DMS153 treated with DMSO at 0.1 percent for 48 hours (cell line): ENCODE measurements around the gene PCAT6.

Experiments used
- DNase-seq: peaks from one replicate; lab custom pipeline; 2025; ENCODE audit not compliant: unreplicated experiment; lab: John Stamatoyannopoulos, UW

PCAT6 gene

GRCh38 chr1:202844259-202844658 lies 33.5 kb downstream of the PCAT6 start:
- no peak for DNase-seq

- no peak for DNase-seq
Observed at GRCh38 chr1:202844935-202845334, 34.2 kb downstream of the PCAT6 start.

GRCh38 chr1:202848191-202848542 lies 37.4 kb downstream of the PCAT6 start:
- DNase-seq: no peak

DNA sequence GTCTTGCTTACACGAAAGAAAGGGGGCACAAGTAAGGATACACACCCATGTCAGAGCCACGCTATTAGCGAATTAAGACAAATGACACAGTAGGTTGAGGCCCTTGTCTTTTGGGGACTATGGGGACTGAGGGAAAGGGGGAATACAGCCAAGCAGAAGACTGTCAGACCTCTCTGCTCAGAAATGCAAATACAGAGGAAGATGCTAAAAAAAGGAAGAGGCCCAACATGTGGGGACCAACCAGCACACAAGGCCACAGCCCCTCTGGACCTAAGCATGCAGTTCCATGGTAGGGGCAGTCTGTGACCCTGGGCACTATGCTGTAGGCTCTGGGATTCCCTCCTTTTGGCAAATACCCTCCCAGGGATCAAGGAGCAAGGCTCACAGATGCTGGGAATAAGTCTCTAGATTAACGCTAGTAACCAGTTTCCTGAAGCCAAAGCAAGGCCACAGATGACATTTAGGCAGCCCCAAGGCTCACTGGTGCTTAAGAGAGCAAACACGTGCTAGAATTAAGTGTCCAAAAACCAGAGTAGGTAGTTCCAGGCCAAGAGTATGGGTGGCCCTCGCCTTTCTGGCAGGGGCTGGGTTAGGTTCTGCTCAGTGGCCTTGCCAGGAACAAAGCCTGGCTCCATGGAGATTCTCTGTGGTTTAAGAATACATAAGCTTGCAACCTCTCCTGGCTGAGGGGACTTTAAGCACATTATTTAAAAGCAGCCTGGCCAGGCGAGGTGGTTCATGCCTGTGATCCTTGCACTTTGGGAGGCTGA lies 40.0 kb downstream of the PCAT6 start:
- no peak for DNase-seq

DNA sequence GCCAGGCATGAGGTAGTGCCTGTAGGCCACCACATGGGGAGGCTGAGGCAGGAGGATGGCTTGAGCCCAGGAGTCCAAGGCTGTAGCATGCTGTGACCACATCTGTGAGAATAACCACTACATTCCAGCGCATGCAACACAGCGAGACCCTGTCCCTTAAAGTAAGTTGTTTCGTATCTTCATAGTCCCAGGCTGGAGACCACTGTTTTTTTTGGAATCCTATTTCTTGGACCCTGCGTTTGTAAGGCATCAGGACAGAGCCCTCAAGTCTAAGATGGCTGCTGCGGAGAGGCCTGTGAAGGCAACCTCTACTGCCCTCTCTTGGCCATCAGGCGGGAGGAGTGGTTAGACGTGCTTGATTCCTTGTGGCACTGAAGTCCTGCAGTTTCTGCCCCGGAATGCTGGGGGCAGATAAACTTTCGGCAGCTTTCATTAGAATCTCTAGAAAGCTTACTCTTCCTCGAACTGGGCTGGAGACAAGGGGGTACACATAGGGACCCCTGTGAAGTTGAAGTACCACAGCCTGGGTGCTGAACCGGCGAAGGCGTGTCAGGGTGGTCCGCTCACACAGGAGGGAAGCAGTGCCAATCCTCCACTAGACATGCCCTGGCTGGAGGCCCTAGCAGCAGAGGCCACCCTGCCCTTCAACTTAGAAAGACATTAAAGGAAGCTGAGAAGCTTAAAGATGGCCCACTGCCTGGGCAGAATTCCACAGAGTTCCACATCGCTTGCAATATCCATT lies 41.6 kb downstream of the PCAT6 start:
- DNase-seq: no peak

DNA sequence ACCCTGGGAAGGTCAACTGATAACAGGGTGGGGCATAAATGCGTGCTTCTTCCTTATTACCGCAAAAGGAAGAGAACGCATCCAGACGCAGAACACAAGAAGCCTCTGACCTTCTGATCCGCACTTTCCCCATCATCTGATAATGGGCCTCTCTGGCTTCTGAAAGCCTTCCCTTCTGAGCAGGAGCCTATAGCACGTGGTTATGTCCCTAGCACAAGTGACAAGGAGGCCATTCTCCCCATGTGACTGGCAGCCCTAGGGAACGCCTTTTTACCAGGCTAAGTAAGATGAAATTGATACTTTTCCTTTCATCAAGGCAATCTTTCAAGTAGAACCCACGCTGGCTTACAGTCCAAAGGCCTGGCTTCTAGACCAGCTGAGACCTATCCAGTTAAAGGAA lies 44.0 kb downstream of the PCAT6 start:
- DNase-seq: no peak

DNA sequence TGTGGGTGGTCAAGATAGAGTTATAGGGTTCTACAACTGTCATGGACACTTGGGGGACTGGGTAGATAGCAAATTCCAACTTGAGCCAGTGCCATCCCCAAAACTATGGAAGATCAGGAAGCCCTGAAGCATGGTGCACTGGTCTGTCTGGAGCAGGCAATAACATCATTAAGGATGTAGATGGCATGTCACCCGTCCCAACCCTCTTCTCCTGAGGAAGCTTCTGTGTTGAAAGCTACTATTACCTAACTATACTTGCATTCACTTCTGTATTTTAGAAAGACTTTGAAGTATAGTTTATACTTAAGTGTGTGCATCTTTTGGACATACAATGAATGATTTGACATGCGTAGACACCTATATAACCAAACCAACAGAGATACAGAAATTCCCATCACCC lies 45.3 kb downstream of the PCAT6 start:
- no peak for DNase-seq

GRCh38 chr1:202857136-202857610 lies 46.4 kb downstream of the PCAT6 start:
- no peak for DNase-seq

GRCh38 chr1:202858331-202858730 lies 47.6 kb downstream of the PCAT6 start:
- DNase-seq: no peak

DNA sequence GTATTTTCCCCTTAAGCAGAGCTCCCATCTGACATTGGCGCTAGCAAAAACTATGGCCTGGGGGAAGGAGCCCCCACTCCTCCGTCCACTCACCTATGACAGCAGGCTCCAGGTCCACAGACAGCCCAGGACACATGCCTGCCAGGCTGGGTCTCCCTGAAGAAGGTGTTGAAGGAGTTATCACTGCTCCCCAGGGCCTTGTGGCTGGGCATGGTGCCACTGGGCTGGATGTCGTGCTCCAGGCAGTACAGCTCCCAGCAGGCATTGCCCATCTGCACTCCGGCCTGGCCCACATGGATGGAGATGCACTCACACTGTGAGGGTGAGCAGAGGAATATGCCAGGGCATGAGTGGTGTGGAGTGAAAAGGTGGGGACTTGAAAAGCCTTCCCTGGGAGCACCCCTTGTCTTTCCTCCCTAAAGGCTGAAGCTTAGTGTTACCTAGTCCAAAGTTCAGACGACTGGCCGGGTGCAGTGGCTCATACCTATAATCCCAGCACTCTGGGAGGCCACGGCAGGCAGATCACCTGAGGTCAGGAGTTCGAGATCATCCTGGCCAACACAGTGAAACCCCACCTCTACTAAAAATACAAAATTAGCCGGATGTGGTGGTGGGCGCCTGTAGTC lies 48.1 kb downstream of the PCAT6 start:
- no peak for DNase-seq

GRCh38 chr1:202860744-202861419 lies 50.1 kb downstream of the PCAT6 start:
- peak; percentile 68 for DNase-seq
